Placental pericyte (primary cell): ENCODE data around the gene POLE4. TPM values are rescaled to one million over a fixed set of nuclear protein-coding genes. Genes with fewer than 3 reads are reported as not detected.

Source experiments
- total RNA-seq: library from RNA; depleted of rRNA; stranded (reverse); fragments of >200 nt; gene quantifications from 2 replicates; pipeline ENCODE4 v1.2.3, GENCODE V29; 2012

POLE4 gene
- 14.2 and 24.7 TPM in 2 replicates for total RNA-seq

GRCh38 chr2:74958274-74959105 lies at the start of gene POLE4:
TSS of gene POLE4 (plus strand) at chr2:74958643. CDS start at chr2:74958680, 37 bp downstream.

Other genes with a start within 250 kb of the POLE4 start
- gene HK2, start 124.5 kb upstream of the POLE4 start, total RNA-seq: 49.0 and 188 TPM in 2 replicates
- 0.29 TPM in 1 of 2 replicates, not detected in the other for gene TACR1, start 240.9 kb downstream of the POLE4 start, total RNA-seq